Islet of Langerhans (tissue), 1 donor: ENCODE results near the gene MTCL1.
A peak's percentile ranks its signal among the peaks of the same experiment; 100 is the strongest.

Source experiments
- FAIRE-seq: peaks from one replicate; lab custom pipeline; 2011; peaks lifted over from hg19 to GRCh38; lab: Jason Lieb, UNC

MTCL1 gene

DNA sequence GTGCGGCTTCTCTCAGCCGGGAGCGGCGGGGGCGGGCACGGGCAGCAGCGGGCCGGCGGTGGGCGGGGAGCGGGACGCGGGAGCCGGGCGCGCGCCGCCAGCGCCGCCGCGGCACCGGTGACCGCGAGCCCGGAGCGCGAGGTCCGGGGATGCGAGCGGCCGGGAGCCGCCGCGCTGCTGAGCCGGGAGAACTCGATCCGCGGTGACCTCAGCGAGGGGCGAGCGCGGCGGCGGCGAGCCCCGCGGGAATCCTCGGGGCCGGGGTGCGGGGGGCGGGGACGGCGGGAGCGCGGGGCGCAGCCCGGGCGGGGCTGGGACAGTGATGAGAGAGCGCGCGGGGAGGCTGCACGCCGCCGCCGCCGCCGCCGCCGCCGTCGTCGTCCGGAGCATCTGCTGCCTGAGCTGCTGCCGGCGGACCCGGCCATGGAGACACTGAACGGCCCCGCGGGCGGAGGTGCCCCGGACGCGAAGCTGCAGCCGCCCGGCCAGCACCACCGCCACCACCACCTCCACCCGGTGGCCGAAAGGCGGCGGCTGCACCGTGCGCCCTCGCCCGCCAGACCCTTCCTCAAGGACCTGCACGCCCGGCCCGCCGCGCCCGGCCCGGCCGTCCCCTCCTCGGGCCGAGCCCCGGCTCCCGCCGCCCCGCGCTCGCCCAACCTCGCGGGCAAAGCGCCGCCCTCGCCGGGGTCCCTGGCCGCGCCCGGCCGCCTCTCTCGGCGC, at the start of gene MTCL1:
MTCL1 (plus strand) TSS at position 319 of the 723 bp plus-strand sequence; CDS start at position 424, 105 bp downstream.
- no peak for FAIRE-seq

DNA sequence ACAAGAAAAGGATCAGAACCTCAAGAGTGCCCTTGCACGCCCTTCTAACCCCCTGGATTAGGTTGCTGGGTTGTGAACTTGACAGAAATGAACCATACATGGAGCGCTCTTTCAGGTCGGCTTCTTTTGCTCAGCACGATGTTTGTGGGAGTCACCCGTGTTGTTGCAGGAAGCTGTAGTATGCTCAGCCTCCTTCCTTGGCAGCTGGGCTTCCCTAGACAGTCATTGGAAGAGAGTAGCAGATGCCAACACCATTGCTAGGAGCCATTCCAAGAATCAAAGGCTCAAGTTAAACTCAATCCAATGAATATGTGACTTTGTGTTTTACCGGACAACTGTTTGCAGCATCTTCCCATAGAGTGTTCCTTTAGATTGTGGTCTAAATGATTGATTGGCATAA, 49.1 kb upstream of the MTCL1 start:
- no peak for FAIRE-seq

DNA sequence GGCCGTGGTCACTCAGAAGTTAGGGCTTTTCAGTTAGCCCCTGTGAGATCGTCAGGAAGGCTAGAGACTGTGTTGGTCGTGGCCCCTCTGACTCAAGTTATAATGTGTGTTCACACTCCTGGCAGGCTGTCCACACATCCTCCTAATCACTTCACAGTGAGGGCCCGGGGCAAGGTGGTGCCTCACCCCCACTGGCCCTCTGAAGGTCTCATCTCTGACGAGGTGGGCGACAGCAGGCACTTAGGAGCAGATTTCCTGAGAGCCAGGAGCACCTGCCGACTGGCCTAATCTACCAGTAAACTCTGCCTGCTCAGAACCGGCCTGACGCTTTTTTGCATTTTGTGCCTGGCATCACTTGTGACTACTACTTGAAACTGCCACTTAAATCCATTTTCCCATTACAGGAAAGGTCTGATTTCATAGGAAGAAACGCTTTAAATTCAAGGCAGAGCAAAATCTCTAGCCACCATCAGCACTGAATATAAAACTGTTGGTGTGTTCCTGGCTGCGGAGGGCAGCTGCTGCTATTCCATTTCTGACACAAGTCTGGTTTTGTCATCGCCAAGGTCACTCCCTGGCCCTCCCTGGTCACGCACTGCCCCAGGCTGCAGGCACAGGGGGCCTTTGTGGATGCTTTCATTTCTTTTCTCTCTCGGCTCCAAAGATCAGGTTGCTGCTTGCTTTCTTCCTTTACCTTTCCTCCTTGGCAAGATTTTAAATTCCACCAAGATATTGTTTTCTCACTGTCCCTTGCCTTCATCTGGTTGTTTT, 48.1 kb upstream of the MTCL1 start:
- no peak for FAIRE-seq

DNA sequence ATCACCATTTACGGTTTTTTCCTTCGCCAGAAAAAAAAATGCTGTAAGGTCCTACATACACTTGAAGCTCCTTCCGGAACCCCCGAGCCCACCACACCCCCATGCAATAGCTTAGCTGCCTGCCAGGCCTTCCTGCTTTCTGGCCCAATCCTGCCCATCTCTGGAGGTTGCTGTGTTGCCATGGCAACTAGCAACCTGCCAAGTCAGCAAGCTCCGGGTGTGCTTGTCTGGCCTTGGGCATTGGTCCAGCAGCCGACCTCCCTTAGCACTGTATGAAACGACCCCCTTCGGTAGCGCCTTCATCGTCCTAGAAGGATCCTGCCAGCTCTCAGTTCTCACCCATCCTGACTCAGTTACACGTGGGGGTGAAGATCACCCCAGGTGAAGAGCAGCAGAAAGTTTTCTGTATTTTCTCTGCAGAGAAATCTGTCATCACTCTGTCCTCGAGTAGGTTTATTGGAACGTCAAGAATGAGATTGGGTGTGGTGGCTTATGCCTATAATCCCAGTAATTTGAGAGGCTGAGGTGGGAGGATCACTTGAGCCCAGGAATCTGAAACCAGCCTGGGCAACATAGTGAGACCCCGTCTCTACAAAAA, 47.4 kb upstream of the MTCL1 start:
- FAIRE-seq, result no peak

DNA sequence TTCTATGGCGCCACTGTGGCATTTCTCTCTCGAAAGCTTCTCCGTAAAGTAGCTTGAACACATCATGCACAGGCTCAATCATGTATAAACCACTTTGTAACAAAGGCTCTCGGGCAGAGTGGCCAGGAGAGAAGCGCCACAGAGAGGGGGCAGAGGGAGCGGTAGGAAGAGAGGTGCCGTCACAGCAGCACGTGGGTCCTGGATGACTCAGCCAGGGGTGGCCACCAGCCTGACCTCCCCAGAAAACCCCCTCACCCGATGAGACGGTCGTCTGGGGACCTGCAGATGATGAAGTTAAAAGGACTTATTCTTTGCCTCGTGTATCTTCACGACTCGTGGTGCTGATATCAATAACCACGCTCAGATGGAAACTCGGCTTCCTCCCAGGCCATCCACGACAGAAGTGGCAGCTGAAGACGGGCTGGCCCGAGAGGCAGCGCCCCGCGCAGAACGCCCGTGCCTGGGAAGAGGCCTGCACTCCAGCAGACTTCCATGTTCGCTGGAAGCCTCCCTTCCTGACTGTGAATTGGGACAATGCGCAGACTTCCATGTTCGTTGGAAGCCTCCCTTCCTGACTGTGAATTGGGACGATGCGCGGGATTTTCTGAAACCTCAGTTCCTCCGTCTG, 46.4 kb upstream of the MTCL1 start:
- no peak for FAIRE-seq

DNA sequence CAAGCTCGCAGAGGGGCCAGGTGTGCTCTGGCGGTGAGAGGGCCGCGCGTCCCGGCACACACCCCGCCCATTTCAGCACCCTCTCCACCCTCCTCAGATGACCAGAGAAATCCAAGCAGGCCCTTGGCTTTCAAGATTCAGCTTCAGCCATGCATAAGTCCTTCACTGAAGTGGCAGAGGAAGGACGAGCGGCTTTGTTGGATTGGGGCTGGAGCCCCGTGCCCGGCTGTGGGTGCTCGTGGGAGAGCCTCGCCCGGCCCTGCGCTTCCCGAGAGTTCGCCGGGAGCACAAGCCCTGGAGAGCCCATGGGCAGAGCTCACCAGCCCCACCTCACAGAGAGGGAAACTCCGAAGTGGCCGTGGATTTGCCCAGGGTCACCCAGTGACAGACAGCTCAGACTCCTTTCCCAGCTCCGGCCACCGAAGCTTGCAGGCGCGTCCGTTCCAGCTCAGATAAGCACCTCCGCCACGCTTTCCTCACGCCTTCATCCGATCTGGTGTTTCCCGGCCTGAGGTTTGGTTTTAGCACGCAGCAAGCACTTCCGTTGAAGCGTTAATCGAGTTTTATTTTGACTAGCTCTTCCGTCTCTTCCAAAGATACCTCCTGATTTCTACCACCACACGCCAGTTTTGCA, 45.6 kb upstream of the MTCL1 start:
- no peak for FAIRE-seq

DNA sequence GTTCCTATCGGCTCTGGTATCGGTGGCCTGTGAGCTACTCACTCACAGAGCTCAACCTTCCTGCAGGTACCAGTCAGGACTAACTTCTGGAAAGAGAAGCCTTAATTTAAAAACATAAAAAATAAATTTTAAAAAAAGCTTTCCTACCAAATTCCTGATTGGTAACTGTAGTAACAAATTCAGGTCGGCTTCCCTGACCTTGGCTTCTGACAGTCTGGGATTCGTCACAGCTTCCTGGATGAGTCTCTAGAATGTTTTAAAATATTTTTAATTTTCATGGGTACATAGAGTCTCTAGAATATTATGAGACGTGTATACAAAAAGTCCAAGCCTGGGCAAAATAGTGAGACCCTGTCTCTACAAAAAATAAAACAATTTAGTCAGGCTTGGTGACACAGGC, 45.0 kb upstream of the MTCL1 start:
- no peak for FAIRE-seq

DNA sequence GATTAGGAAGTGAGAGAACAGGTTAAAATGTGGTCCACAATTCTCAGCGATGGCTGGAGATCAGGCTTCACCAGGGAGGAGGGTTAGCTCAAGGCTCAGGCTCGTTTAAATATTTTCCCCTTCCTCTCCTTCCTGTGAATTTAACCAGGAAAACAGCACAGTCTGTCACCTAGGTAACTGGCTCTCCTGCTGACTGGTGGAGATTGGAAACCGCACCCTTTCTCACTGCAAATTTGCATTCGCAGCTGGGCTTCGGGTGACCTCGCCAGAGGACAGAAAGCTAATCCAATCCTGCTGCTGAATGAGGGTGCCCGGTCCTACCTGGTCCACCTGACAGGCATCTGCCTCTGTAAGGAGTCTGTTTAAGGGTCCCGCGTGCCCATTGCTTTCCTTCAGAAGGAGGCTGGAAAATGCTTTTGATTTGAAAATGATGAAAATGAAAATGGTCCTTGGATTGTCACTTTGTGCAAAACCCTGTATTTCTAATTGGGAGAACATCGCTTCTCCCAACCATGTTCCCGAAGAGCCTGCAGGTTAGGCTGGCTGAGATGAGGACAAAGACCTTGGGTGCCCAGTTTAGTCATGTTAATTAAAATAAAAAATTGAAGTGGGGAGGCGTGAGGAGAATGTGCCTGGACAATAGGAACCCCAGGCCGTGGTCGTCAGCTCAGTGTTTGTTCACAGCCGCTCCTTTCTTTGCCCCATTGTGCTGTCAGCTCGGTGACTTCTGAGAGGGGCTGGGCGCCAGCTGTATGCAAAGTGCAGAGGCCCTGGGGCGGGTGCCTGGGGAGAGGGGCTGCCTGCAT, 43.4 kb upstream of the MTCL1 start:
- FAIRE-seq, result peak; percentile 91

DNA sequence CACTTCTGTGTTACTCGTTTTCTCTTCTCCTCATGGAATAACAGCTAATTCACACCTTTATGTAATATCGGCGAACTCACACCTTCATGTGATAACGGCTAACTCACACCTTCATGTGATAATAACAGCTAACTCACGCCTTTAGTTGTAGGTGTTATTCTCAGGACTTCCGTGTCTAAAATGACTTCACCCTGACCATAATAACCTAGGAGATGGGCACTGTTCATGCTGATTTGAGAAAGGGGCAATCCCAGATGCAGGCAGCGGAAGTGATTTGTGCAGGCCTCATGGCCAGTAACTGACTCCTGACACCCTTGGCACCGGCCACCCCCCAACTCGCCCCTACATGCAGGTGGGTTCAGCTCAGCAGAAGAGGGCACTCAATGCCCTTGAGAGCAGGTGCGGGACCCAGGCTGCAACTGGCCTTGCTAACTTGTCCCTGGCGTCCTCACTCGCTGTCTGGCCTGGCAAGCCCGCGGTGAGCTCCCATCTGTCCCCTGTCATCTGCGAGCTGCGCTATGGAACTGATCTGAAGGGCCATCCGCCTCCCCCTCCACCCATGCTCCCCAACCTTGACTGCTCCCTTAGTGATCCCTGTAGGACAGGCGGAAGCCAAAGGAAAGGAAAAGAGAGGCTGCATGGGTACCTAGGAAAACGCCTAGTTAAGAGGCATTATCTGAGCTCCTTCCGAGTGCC, 42.6 kb upstream of the MTCL1 start:
- FAIRE-seq, result no peak

DNA sequence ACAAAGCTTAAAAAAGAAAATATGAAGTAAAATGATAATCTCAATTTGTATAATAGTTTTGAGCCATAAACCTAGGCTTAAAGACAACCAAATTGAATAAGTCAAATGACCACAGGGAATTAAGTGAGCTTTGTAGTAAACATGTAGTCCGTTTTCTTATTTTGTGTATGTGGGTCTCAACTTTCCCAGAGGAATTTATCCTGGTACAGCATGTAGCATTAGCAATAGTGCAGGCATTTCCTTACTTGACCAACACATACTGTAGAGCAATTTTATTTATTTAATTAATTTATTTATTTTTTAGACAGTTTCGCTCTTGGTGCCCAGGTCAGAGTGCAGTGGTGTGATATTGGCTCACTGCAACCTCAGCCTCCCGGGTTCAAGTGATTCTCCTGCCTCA, 37.5 kb upstream of the MTCL1 start:
- no peak for FAIRE-seq

DNA sequence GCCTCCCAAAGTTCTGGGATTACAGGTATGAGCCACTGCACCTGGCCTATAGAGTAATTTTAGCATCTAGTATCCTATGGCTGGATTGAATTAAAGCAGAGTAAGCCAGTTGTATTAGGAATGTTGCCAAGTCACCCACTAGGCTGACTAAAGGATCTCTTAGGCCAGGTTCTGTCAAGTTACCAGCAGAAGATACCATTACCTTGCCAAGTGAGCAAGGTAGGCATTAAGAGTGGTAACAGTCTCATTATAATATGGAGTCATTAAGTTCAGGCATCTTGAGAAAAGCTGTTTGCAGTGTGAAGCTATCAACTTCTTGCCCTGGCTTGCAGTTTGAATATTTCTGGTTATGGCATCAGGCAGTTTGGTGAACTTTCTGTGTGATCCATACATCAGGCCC, 37.0 kb upstream of the MTCL1 start:
- no peak for FAIRE-seq

DNA sequence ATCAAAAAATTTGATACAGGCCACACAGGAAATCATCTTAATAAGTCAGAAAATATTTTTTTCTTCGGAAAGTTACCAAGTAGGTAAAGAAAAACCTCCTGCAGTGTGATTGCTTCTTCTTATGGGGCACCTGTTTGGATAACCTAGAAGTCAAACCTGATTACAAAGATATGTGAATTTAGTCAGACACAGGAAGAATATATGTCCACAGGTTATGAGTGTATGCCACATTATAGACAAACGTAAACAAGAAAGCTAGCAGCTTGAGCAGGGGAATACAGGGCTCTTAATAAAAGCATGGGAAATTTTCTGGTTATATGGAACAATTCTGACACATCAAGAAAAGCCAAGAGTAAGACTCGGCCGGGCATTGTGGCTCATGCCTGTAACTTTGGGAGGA, 35.8 kb upstream of the MTCL1 start:
- no peak for FAIRE-seq

DNA sequence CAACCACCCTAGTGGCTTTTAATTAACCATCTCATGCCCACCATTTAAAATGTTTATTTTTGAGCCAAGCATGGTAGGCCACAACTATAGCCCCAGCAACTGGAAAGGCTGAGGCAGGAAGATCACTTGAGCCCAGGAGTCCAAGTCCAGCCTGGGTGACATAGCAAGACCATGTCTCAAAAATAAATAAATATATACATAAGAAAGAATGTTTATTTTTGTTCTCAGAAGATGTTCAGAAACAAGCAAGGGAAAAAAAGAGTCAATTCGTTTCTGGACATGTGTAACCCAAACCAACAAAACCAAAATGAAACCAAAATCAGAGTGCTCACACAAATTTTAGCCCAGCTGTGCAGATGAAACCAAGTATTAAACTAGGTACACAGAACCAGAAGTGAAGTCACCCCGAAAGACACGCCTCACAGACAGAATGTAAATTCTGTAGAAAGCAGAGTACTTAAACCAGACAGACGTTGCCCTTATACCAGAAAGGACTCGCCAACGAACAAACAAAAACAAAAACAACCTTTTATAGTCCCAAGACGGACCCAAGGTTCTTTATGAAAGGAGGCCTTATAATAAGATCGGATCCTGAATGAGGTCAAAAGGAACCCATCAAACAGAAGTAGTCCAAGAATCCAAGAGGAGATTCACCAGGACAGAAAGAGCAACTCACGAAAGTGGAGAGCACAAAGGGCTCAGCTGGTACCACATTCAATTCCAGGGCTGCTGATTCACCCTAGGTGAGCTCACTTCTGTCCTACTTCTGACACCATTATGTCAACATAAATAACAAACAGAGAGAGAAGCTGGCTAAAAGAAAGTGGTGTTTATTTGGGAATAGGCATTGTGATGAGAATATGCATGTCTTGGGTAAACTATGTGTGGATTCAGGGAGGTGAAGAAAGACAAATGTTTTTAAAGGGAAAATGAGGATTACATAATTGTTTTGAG, 31.8 kb upstream of the MTCL1 start:
- FAIRE-seq, result no peak

DNA sequence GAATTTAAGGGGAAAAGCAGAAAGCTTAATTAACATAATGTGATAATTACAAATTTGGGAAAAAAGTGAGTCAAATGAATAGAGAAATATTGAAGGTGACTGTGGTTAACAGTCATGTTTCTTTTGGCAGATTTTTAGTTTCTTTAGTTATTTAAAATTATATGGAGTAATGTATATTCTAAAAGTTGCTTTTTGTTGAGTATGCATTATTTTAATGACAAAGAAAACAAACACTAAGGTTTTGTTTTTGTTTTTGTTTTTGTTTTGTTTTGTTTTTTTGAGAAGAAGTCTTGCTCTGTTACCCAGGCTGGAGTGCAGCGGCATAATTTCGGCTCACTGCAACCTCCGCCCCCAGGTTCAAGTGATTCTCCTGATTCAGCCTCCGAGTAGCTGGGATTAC, 30.3 kb upstream of the MTCL1 start:
- FAIRE-seq, result no peak

DNA sequence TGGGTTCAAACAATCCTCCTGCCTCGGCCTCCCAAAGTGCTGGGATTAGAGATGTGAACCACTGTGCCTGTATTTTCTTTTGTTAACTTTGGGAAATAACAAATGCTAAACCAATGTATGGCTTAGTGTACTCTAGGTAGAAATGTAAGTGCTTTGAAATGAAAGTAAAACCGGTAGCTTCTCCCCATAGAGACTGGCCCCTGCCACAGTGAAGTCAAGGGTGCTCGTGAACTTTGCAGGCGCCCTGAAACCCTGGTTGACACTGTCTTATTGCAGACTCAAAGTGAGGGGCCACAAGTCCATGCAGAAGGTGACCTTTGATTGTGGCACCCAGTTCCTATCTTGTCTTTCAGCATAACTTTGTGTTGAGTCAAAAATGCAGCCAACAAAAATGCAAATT, 24.2 kb upstream of the MTCL1 start:
- FAIRE-seq, result no peak

DNA sequence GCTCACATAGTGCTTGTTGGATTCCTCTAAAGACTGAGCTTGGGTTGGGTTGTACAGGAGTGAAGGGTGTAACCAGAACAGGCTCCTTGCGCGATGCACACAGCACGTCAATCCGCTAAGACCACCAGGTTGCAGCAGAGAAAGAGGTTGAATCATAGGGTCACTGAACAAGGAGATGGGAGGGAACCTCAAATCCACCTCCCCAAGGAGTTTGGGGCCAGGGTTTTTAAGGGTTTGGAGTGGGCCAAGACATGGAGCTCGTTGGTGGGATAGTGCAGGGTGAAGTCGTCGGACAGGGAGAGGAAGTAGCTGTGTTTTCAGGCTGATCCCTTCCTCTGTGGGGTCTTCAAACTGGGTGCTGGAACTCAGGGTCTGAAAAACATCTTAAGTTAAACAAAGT, 20.8 kb upstream of the MTCL1 start:
- no peak for FAIRE-seq

DNA sequence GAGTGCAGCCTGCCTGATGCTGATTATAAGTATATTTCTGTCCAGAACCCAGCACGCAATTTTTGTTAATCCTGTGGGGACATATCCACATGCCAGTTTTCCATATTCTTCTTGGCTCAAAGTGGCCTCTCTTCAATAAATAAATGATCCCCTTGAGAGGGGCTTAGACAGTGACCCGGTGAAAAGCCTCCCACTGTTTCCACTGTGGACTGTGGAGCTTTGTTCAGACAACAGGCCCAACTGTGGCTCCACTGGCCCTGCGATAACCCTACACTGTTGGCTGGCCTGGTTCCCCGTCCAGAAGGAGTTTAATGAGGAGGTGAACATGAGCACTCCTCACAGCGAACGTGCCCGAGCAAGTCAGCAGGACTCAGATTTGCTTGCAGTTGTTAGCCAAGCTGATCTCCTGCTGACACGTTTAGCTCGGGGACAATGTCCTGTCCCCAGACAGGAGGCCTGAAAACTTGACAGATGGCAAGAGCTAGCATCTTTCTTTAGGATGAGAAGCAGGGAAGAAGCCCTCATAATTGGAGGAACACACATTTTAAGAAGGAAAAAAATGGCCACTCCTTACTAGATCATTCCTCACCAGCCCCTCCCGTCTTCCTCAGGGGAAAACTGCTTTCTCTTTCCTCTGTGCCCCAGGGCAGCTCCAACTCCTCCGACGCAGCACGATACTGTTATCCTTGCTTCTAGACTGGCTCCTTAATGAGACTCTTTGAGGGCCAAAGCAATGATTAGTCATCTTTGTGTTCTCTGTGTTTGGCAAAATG, 20.0 kb upstream of the MTCL1 start:
- FAIRE-seq, result no peak

DNA sequence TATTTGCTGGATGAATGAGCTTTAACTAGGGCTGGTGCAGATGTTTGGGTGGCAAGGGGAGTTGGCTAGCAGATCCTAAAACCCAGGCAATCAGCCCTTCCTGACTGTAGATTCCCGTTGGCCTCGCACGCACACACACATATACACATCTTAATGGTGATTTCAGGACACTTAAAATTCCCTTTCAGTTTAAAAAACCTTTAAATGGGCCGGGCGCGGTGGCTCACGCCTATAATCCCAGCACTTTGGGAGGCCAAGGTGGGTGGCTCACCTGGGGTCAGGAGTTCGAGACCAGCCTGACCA, 19.5 kb upstream of the MTCL1 start:
- FAIRE-seq, result no peak

DNA sequence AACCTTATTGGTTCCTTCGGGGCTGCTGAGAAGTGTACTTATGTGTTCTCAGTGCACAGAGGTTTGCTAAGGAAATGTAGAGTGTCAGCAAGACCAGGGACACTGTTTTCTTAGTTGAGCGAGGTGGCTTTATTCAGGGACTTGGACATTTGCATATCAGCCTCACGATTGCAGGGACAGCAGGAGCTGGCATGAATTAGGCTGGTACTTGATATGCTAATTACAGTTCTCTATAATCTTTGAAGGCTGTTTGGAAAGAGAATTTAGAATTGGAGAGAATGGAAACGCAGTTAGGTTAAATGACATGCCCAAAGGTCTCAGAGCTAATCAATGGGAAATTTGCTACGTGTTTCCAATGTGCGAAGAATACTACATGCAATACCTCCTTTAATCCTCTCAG, 18.7 kb upstream of the MTCL1 start:
- FAIRE-seq, result no peak
